Medulla oblongata (tissue), 1 donor: ENCODE data around the gene MORC2.

ENCODE experiments used
- DNase-seq: peaks from one replicate; pipeline ENCODE4 v3.0.0-alpha.2; 2015; ENCODE audit errors: extremely low spot score

MORC2 gene

GRCh38 chr22:30968015-30968923, at the start of gene MORC2:
Gene MORC2 (minus strand): TSS chr22:30968774. CDS start chr22:30967889, 885 bp downstream.
- DNase-seq = no peak

- DNase-seq = no peak
These were observed 37.0 kb upstream of the MORC2 start for GRCh38 chr22:31005535-31005934.

DNA sequence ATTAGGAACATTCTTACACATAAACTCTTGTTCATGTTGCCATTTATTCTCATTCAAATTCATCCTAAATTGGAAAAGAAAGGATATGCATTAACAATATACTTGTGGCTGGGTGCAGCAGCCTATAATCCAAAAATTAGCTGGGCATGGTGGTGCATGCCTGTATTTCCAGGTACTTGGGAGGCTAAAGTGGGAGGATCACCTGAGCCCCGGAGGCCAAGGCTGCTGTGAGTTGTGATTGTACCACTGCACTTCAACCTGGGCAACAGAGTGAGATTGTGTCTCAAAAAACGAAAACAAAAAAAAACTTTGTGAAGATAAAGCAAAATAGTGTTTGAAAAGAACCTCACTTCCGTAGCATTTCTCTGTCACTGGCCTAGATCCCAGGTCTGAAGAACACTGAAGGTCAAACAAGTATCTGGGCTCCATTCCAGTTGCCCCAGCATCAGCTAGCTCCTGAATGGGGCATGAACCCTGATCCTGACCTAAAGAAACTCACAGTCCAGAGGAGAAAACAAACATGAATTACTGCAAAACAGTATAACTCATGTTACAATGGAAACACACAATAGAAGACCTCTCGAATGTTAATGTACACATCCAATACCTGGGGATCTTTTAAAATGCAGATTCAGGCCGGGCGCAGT, 32.7 kb upstream of the MORC2 start:
- DNase-seq = no peak

DNA sequence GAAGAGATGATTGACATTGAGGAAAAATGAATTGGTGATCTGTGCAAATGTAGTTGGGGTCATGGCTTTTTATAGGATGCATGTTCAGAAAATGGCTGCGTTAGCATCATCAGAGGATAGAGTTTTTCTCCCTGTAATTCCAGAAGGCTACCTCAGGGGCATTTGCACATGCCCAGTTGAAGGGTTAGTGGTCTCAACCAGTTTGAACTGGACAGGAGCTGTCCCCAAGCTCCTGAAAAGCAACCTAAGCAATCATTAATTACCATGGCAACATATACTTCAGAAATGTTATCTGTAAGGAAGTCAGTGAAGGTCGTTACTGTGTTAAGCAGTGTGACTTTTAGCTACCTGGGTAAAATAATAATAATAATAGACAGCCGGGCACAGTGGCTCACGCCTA, 29.8 kb upstream of the MORC2 start:
- no peak for DNase-seq

DNA sequence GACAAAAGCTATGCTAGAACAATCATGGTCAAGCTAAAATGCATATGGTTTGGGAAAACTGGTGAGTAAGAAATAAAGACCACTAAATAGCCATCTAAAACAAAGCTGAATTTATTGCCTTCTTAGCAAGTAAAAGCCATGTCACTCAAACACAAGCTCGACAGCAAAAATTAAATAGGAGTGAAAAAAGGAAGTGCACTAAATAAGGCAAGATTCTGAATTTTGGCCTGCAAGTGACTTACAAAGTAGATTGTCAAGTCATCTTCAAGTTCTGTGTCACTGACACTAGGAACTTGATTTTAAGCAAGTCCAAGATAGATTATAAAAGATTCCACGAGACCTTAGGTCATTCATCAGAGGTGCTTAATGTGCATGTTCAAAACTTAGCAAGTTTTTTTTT, 27.9 kb upstream of the MORC2 start:
- DNase-seq = no peak

- DNase-seq = no peak
These were observed 26.4 kb upstream of the MORC2 start for GRCh38 chr22:30994960-30995359.

- no peak for DNase-seq
These were observed 24.0 kb upstream of the MORC2 start for GRCh38 chr22:30992565-30992964.

- no peak for DNase-seq
These were observed 22.1 kb upstream of the MORC2 start for GRCh38 chr22:30990690-30991089.

DNA sequence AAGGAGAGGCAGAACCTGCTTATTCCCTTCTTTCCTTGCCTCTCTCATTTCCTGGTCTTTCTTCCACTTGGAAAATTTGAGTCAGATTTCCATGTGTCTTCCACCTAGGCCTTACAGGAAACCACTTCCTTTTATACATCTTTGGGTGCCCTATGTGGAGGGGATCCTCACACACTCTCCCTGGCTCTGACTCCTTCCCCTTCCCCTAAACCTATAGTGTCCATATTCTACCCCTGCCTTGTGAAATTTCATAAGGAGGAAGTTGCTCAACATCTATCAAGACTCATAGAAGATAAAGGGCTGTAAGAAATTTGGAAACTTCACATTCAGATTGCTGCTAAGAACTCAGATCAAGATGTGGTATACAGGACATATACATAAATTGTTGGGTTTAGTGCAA, 20.9 kb upstream of the MORC2 start:
- no peak for DNase-seq

- no peak for DNase-seq
These were observed 17.1 kb upstream of the MORC2 start for GRCh38 chr22:30985561-30986208.

- no peak for DNase-seq
These were observed 15.7 kb upstream of the MORC2 start for GRCh38 chr22:30984317-30984716.

DNA sequence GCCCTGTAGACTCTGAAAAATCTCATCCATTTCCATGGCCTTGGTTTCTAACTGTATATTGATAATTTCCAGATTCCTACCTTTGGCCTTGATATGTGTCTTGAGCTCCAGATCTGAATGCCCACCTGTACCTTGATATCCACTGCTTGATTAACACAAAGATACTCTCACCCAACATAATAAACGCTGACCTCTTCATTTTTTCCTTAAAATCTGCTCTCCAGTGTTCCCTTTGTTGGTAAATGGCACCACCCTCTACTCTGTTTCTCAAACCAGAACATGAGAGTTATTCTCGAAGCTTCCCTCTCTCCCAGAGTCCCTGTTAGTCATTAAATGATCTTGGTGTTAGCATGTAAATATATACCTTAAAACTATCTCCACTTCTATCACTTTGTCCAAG, 13.9 kb upstream of the MORC2 start:
- no peak for DNase-seq

DNA sequence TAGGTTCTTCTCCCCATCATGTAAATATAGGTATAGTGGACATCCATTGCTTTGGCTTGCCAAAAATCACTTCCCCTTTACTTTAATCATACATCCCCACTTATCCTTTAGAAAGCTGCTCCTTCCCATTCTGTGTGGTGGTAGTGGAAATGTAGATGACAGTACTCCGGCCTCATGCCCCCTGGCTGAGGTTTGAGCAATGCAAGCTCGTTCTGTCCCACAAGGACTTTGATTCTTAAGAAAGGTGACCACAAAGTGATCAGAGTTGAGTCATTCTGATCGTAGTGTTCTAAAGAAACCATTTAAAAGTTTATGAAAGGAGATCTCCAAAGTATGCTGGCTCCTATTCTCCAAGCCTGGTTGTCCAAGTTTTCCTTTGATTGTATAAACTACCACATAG, 11.4 kb upstream of the MORC2 start:
- DNase-seq = no peak

DNA sequence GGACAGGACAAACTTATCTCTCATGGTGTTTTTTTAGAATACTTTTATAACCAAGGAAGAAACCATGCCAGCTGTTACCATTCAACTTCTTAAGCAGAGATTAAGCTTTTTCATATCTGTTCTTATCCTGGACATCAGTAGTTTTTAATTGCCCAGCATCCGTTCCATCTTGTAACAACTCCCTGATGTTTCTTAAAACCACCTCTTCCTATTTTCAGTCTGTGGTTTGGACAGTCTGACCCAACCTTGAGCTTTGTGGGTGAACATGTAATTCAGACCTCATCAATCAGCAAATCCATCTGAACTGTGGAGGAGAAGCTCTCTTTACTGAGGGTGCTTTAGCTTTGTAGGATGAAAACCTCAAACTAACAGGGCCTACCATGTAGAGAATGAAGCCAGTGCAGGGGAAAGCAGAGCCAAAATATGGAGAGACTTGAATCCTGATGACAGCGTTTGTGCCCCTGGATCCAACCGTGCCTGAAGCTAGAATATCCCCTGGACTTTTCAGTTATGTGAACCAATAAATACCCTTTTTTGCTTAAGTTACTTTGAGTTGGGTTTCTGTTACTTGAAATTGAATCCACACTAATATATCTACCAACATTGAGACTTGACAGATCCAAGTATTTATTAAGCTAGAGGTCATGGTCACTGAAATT, 9.9 kb upstream of the MORC2 start:
- no peak for DNase-seq

DNA sequence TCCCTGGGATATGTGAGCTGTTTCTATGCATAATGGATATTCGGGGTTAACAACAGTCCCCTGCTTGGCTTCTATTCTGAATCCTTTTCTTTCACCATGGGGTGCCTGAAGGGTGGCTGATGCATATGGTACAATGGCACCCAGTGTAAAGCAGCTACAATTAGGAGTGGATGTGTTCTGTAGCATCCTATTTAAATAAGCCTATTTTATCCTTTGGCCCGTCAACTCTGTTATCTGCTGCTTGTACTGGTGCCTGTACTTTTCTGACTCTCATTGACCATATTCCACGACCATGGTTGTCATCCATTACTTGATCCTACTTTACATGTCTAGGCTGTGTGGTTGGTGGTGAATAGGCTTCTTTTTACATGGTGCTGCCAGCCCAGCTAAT, 1.8 kb upstream of the MORC2 start:
- no peak for DNase-seq

DNA sequence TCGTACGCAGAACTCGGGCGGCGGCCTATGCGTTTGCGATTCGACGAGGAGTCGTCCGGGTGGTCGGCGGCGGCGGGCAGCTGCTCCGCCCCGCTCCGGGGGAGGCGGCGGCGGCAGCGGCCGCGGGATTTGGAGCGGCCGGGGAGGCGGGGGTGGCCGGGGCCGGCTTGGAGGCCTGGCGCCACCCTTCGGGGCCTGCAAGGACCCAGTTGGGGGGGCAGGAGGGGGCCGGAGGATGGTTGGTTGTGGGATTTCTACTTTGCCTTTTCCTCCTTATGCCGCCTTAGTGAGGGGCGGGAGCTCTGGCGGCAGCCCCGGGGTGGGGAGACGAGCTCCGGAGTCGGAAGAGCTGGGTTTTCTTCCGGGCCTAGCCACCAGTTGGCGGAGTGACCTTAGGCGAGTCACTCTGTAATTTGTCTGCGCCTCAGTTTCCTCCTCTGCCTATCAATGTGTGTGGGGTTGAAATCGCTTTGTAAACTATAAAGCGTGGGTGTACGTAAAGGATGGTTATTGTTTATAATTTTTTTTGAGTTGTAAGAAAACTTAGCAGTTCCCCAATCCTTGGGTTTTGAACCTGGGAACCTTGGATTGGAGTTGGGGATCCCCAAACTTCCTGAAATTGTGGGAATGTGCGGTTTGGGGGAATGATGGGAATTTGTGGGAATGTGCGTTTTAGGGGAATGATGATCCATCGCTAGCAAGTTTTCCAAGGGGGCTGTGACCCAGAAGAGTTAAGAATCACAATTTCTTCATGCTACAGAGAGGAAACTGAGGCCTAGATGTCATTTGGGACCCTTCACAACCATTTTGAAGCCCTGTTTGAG, 1.2 kb upstream of the MORC2 start:
- DNase-seq = no peak

GRCh38 chr22:30968924-30969531, 454 bp upstream of the MORC2 start, which contains the start of gene TUG1:
Gene TUG1 (plus strand): TSS chr22:30969265.
- peak; percentile 99 for DNase-seq

GRCh38 chr22:30964858-30965257, 3.7 kb downstream of the MORC2 start:
- no peak for DNase-seq

GRCh38 chr22:30955153-30955552, 13.4 kb downstream of the MORC2 start:
- no peak for DNase-seq

DNA sequence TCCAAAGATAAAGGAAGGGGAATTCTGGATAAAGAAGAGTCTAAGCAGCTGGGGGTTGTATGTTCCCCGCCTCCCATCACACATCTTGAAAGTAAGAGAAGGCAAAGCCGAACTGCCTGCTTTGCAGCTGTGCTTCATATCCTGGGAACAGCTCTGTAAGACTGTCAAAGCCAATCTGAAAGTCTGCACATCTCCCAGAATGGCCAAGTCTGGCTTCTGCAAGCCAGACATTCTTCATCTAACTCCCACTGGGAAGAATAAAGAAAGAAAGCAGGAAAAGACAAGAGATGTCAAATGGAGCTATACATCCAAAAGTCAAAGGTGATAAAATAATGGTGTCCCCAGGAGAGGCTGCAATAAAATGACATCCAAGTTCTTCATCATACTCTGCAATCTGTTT, 15.4 kb downstream of the MORC2 start:
- DNase-seq = no peak
